Bronchus fibroblast of lung (primary cell): ENCODE results near the gene RIMBP2. TPM values are rescaled to one million over a fixed set of nuclear protein-coding genes. Genes with fewer than 3 reads are reported as not detected.

Experiments used
- total RNA-seq: library from RNA; depleted of rRNA; stranded (reverse); fragments of >200 nt; gene quantifications from 2 replicates; pipeline ENCODE4 v1.2.3, GENCODE V29; 2015

The RIMBP2 gene
- total RNA-seq = not detected in 2 replicates

DNA sequence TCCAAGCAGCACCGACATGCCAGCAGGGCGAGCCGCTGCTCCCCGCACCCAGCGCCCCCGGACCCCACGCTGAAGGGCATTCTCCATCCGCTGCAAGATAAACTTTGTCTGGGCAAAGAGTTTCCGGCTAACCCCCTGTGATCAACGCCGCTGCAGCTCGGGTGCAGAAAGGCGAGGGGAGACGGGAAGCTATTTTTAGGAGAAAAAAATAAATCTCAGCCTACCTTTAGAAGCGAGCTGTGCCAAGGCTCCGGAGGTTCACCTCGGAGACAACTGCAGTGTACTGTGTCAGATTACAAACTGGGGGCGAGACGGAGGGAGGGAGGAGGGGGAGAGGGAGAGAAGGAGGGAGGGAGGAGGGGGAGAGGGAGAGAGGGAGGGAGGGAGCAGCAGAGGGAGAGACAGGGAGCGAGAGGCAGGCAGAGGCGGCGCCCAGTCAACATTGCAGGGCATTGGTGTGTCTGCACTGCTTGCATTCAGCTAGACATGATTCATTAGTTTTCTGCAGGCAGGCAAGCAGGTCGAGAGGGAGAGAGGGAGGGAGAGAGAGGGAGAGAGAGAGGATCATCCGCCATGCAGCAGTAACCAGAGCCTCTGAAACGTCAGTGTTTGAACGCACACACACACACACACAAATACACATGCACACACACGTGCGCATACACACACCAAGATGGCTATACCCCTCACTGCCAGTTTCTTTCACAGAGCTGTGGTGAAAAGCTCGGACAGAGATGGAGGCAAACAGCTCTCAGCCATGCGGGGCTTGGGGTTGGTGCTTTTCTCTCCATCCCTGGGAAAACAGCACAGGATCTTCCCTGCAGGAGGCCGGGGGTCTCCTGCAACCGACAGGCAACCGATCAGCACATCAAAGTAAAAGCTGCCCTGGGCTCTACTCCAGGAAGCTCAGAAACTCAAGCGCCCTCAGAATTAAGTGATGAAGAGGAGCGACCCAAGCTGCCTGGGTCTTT, at the start of gene RIMBP2:
Gene RIMBP2 (minus strand): TSS at position 302 of the 971 bp plus-strand sequence. CDS start 237,286 bp downstream, outside the sequence.

Other genes with a start within 250 kb of the RIMBP2 start
- gene STX2, start 123.0 kb upstream of the RIMBP2 start, total RNA-seq = 23.3 and 33.3 TPM in 2 replicates
- 490 and 535 TPM in 2 replicates for gene RAN, start 155.8 kb upstream of the RIMBP2 start, total RNA-seq
- under 0.01 and 0.84 TPM in 2 replicates for gene ADGRD1, start 237.6 kb upstream of the RIMBP2 start, total RNA-seq